GM18861 (cell line): Measurements from ENCODE around the gene CBL.
"Not testable (repeated sequence)": the region's sequence is repeated elsewhere in the genome, so short reads cannot be mapped to it uniquely, and the experiment has no call there.

Experiments
- ATAC-seq: cut with Tn5 transposase; IDR thresholded peaks from one replicate; pipeline ENCODE4 v1.9.1; 2021; ENCODE audit not compliant: unreplicated experiment

CBL gene

GRCh38 chr11:119184399-119184798, 21.7 kb upstream of the CBL start:
- not testable (repeated sequence) for ATAC-seq

- no peak for ATAC-seq
Measured at GRCh38 chr11:119185981-119186634, 20.0 kb upstream of the CBL start.

- no peak for ATAC-seq
Measured at GRCh38 chr11:119187123-119187892, 18.8 kb upstream of the CBL start.

- no peak for ATAC-seq
Measured at GRCh38 chr11:119188067-119188466, 18.1 kb upstream of the CBL start.

- ATAC-seq = no peak
Measured at GRCh38 chr11:119188887-119189286, 17.3 kb upstream of the CBL start.

- ATAC-seq = no peak
Measured at GRCh38 chr11:119189393-119189792, 16.7 kb upstream of the CBL start.

GRCh38 chr11:119190531-119190930, 15.6 kb upstream of the CBL start:
- no peak for ATAC-seq

GRCh38 chr11:119191265-119191664, 14.9 kb upstream of the CBL start:
- ATAC-seq = not testable (repeated sequence)

- no peak for ATAC-seq
Measured at GRCh38 chr11:119192111-119192510, 14.0 kb upstream of the CBL start.

GRCh38 chr11:119193001-119193400, 13.1 kb upstream of the CBL start:
- no peak for ATAC-seq

GRCh38 chr11:119193626-119194025, 12.5 kb upstream of the CBL start:
- no peak for ATAC-seq

GRCh38 chr11:119194811-119195440, 11.2 kb upstream of the CBL start:
- ATAC-seq = no peak

- no peak for ATAC-seq
Measured at GRCh38 chr11:119195680-119196079, 10.5 kb upstream of the CBL start.

- ATAC-seq = peak; percentile 68
Measured at GRCh38 chr11:119196833-119197483, 9.2 kb upstream of the CBL start.

GRCh38 chr11:119198925-119199324, 7.2 kb upstream of the CBL start:
- ATAC-seq = no peak

GRCh38 chr11:119201236-119201635, 4.9 kb upstream of the CBL start:
- ATAC-seq = not testable (repeated sequence)

GRCh38 chr11:119202554-119202953, 3.6 kb upstream of the CBL start:
- no peak for ATAC-seq

- ATAC-seq = no peak
Measured at GRCh38 chr11:119204066-119204465, 2.1 kb upstream of the CBL start.

GRCh38 chr11:119205080-119205479, 1.1 kb upstream of the CBL start:
- ATAC-seq = no peak

- ATAC-seq = no peak
Measured at GRCh38 chr11:119206511-119207414, 624 bp downstream of the CBL start.
